HL-60 (cell line): ENCODE results near the gene ATRNL1.

Experiments
- CTCF ChIP-seq: IDR thresholded peaks from one replicate; pipeline ENCODE4 v1.5.1; 2011; ENCODE audit warnings: low read length, control low read depth, inconsistent platforms; ENCODE audit not compliant: insufficient read depth
- POLR2AphosphoS5 ChIP-seq: IDR thresholded peaks from 2 replicates; pipeline ENCODE4 v1.6.1; 2012; ENCODE audit warnings: low read depth
- REST ChIP-seq: IDR thresholded peaks from 2 replicates; pipeline ENCODE4 v1.6.1; 2012; ENCODE audit warnings: low read depth; ENCODE audit not compliant: insufficient replicate concordance

- TF ChIP-seq POLR2AphosphoS5, result no peak
- no peak for TF ChIP-seq CTCF
- no peak for TF ChIP-seq REST
These were observed 791.2 kb downstream of the ATRNL1 start for GRCh38 chr10:115884331-115884730.
